HG03565 (cell line): ENCODE data around the gene TMEM187.

ENCODE experiments used
- ATAC-seq: cut with Tn5 transposase; IDR thresholded peaks from one replicate; pipeline ENCODE4 v1.9.1; 2021; ENCODE audit warnings: mild to moderate bottlenecking, moderate library complexity; ENCODE audit not compliant: unreplicated experiment

Gene TMEM187

GRCh38 chrX:154017766-154018517 is 45.4 kb downstream of the TMEM187 start:
- no peak for ATAC-seq

- no peak for ATAC-seq
Measured at GRCh38 chrX:154018518-154019060, 46.0 kb downstream of the TMEM187 start.

DNA sequence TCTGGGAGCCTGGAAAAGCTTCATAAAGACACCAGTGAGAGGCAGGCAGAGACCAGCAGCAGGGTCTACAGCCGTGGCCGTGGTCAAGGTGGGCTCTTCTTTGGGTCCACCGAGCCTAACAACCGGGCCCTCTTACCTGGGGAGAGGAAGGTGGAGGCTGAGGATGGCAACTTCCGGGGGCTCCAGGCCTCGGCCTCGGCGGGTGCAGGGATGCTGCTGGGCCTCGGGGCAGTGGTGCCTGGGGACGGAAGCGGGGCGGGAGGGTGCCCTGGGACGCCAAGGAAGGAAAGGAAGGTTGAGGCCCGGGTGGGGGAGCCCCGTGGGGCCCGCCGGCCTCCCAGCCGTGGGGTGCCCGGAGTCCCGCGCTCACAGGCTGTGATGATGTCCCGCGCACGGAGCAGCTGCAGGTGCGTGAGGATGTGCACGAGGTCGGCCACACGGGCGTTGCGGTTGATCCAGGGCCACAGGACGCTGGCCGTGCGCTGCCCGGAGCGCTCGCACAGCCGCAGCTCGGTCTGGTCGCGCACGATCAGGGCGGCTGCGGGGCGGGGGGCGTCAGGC is 46.6 kb downstream of the TMEM187 start:
- no peak for ATAC-seq

DNA sequence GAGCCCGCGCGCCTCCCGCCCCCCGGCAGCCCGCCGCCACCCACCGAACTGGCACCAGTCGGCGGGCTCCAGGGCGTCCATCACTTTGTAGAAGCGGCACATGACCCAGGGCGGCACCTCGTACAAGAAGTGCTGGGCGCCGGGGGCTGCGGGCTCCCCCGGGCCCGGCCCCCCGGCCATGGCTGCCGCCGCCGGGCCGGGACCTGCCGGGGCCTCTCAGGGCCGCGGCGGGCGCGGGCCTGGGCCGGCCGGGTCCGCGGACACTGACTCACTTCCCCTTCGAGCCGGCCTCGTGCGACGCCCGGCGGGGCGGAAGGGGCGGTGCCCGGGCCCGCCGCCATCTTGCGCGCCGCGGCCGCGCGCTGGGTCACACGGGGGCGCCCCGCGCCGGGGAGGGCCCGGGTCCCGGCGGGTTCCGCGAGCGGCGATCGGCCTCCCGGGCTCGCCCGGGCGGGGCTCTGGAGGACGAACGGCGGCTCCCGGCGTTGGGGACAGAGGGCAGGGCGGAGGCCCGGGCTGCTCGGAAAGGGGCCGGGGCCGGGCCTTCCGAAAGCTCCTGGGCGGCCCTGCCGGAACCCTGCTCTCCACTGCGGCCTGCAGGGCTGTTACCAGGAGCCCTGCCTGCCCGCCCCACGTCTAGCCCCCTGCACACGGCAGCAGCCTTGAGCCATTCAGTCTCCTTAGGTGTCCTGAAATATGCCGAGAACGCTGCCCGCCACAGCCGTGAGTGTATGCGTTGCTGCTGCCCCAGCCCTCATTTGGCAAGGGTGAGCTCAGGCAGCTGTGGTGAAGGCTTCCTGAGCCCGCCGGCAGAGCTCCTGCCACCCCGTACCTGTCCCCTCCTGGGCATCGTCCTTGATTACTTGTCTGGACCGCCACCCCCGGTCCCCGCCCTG is 47.3 kb downstream of the TMEM187 start, which contains the start of gene IRAK1:
IRAK1 (minus strand) TSS at position 270 of the 896 bp plus-strand sequence; CDS start at position 180, 90 bp downstream.
- peak; percentile 56 for ATAC-seq

DNA sequence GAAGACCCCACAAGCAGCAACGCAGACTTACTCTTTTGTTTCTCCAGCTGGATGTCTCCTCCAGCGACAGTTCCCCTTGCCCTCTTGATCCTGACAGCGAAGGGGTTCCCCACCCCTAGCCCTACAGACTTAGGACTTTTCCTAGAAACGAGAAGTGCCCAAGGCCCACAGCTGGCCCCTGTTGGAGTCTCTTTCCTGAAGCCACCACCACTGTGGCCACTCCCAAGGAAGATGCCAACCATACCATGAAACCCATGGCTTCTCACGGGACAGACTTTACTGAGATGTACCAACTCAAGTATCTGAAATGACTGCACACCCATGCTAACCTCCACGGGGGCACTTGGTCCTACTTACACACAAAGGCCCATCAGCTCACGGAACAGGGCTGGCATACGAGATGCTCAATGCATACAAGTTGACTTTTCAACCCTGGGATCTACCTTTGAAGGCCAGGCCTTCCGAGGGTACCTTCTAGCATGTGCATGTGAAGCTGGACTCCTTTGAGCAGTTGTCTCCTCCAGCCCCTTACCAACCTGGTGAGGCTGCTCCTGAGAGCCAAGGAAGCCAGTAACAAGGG is 48.1 kb downstream of the TMEM187 start:
- ATAC-seq: no peak

DNA sequence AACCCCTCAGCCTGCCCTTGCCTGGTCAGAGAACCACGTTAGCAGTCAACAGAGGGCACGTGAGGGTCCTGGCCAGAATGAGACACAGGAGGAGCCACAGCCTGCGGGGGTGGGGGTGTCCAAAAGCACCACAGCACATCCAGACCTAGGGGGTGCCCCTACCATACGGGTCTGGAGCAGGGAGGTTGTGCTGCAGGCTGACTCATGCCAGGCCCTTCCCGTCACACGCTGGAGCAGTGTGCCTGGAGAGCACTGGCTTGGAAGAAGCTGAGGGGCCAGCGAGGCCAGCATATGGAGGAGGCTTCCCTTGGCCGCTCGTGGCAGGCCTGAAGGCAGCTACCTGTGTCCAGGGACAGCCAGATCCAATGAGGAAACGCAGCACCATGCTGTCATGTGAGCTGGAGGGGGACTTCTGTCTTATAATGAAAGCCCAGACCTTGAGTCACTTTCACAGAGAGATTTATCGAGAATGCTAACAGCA is 48.6 kb downstream of the TMEM187 start:
- ATAC-seq: no peak

- no peak for ATAC-seq
Measured at GRCh38 chrX:154022108-154022507, 49.6 kb downstream of the TMEM187 start.

DNA sequence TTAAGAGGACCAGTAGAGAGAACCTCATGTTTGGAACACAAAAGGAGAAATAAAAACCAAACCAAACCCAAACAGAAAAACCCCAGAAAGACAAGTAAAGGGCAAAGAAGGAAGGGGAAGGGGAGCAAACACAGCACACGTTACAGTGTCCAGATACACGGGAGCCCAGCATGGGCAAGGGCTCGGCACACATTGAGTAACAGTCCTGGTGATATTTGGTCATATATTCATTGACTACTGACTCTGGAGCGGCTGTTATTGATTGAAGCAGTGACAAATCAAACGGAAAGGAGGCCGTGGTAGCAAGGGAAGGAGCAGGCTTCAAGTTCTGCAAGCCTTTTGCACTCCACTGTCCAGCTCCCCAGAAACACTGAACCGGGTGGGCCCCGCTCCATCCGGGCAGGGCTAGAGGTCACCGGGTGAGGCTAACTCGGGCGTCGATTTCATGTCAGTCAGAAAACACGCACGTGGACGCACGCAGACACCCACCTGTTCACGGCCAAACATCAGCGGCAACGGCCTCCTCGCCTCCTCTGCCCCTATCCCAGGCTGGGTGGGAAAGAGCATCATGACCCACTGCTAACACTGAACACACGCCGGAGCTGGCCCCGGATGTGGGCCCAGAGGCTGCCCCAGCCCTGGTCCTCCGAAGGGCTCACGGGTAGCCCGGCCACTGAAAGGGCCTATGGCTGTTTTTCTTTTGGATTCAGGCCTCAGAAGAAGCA is 50.9 kb downstream of the TMEM187 start:
- ATAC-seq: no peak

- no peak for ATAC-seq
Measured at GRCh38 chrX:154024271-154024670, 51.7 kb downstream of the TMEM187 start.

DNA sequence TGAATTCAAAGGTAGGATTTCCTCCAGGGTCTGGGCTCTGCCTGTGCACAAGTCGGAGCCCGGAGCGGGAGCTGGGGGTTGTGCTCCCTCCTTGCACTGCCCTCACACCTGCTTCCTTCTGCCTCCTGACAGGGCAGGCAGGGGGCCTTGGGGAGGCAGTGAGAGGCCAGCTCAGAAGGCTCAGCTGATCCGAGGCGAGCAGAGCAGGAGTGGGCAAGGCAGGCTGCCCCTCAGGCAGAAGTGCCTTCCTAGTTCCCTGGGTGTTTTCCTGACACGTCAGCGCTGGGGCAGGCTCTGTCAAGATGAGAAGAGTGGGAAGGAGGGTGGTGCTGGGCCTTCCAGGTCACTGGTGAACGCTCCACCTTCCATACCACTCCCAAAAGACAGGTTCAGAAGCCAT is 52.7 kb downstream of the TMEM187 start:
- no peak for ATAC-seq

- no peak for ATAC-seq
Measured at GRCh38 chrX:154026136-154027021, 53.8 kb downstream of the TMEM187 start.

GRCh38 chrX:154027022-154027402 is 54.5 kb downstream of the TMEM187 start:
- no peak for ATAC-seq

- ATAC-seq: no peak
Measured at GRCh38 chrX:154027986-154028385, 55.4 kb downstream of the TMEM187 start.

DNA sequence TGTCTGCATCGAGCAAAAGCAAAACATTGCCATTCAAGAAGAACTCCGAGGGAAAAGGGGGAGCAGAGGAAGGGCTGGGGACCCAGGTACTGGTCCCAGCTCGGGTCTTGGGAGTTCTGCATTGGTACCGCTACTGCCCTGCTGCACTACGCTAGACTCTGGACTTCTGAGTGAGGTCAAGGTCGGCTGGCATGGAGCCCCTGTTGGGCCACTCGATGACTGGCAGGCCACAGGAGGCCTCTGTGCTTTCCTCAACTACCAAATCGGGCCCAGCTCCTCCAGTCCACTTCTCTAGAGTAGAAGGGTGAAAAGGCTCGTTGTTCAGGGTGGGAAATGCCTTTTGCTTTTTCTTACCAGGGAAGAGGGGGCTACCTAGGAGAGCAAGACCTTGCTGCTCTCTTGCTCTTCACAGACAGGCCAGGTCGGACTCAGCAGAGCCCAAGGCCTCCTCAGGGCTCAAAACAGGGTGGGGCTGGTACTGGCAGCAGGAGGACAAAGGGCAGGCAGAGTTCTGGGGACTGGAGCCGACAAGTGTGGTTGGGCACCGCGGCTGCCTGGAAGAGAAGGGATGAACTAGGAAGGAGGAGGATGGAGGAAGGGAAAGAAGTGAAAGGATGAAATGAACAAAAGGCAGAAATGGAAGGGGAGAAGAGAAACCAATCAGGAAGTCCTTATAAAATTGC is 56.1 kb downstream of the TMEM187 start:
- ATAC-seq: no peak

DNA sequence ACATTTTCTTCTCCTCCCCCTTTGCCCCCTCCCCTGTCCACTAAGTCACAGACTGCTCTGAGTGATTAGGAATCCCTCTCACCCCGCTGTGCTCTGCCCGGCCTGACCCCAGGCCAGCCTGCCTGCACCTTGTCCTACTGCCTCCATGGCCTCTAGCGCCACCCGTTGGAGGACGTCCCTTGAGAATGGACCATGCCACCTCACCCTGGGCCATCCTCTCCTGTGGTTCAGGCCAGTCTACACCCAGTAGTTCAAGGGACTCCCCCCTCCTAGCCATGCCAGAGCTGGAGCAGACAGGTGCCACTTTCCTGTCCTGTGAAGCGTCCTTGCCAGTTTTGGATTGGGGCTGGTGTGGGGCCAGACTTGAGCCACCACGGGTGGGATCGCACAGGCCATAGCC is 56.9 kb downstream of the TMEM187 start:
- ATAC-seq: no peak

GRCh38 chrX:154030266-154030665 is 57.7 kb downstream of the TMEM187 start:
- no peak for ATAC-seq

DNA sequence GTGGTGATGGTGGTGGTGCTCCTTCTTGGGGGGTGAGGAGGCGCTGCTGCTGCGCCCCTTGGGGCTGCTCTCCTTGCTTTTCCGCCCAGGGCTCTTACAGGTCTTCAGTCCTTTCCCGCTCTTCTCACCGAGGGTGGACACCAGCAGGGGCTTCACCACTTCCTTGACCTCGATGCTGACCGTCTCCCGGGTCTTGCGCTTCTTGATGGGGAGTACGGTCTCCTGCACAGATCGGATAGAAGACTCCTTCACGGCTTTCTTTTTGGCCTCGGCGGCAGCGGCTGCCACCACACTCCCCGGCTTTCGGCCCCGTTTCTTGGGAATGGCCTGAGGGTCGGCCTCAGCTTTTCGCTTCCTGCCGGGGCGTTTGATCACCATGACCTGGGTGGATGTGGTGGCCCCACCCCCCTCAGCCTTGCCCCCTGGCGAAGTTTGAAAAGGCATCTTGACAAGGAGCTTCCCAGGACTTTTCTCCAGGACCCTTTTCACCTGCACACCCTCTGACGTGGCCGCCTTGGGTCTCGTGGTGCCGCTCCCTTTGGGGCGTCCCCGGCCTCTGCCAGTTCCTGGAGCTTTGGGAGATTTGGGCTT is 58.3 kb downstream of the TMEM187 start:
- ATAC-seq: no peak

DNA sequence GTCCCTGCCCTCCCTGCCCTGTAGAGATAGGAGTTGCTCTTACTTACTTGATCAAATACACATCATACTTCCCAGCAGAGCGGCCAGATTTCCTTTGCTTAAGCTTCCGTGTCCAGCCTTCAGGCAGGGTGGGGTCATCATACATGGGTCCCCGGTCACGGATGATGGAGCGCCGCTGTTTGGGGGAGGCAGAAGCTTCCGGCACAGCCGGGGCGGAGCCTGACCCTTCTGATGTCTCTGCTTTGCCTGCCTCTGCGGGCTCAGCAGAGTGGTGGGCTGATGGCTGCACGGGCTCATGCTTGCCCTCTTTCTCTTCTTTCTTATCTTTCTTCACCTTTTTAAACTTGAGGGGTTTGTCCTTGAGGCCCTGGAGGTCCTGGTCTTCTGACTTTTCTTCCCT is 59.6 kb downstream of the TMEM187 start:
- ATAC-seq: no peak
